ENCODE results near the gene FAM200B.

DNA sequence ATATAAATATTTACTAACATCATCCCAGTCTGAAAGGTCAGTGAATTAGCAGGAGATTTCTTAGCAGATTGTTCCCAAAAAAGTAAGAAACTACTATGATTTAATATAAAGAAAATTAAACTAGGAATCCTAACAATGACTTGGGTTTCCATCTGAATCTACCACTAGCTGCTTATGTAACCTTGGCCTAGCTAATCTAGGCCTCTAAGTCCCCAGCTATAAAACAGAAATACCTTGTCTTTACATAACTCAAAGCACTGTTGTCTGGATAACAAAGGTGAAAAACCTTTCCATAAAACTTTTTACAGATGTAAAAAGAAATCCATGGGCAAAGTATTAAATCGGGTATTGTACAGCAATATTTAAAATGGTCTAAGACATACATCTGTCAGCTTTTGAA, 29.4 kb upstream of the FAM200B start:
- TF ChIP-seq, protein P1, sequence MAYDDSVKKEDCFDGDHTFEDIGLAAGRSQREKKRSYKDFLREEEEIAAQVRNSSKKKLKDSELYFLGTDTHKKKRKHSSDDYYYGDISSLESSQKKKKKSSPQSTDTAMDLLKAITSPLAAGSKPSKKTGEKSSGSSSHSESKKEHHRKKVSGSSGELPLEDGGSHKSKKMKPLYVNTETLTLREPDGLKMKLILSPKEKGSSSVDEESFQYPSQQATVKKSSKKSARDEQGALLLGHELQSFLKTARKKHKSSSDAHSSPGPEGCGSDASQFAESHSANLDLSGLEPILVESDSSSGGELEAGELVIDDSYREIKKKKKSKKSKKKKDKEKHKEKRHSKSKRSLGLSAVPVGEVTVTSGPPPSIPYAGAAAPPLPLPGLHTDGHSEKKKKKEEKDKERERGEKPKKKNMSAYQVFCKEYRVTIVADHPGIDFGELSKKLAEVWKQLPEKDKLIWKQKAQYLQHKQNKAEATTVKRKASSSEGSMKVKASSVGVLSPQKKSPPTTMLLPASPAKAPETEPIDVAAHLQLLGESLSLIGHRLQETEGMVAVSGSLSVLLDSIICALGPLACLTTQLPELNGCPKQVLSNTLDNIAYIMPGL (CRISPR knock-in tag; IDR thresholded peaks at IDR 0.05; ENCODE audit: borderline replicate concordance) = no peak
- no peak for TF ChIP-seq EP300 (IDR thresholded peaks at IDR 0.05)
